Measurements from ENCODE around the gene PLSCR5. TPM values are rescaled to one million over a fixed set of nuclear protein-coding genes. Genes with fewer than 3 reads are reported as not detected.
A peak's percentile ranks its signal among the peaks of the same experiment; 100 is the strongest.

PLSCR5 gene, protein sequence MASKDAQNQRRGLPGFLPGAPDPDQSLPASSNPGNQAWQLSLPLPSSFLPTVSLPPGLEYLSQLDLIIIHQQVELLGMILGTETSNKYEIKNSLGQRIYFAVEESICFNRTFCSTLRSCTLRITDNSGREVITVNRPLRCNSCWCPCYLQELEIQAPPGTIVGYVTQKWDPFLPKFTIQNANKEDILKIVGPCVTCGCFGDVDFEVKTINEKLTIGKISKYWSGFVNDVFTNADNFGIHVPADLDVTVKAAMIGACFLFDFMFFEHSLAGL
- total RNA-seq: not detected
- long read RNA-seq: 0 reads

DNA sequence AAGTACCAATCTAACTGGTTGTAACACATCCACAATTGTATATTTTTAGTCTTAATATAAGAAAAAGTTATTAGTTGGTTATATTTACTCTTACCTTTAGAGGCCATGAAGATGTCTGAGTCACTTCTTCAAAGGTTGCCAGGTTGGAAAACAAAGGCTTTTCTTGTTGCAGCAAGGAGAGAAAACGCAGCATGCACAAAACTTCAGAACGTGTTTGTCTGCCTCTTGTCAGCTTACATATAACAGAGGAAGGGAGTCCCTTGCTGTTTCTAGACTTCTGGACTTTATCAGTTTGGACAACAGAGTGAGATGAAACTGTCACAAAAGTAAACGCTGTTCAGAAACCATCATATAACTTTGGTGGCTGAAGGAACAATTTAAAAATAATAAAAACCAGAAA, at the start of gene PLSCR5:
PLSCR5 (minus strand) TSS at position 241 of the 400 bp plus-strand sequence; CDS start at position 107, 134 bp downstream.
- WGBS (ENCODE audit: insufficient coverage, low coverage, low lambda C conversion rate, missing lambda C conversion rate): 15% methylated on average over 3 of the region's 3 CpGs
- no peaks in the 10 kb centered on the region for H3K27me3 ChIP-seq
- DNase-seq (no peak), ATAC-seq (no peak)
- no peak within 1 kb of the TSS for H3K4me3 ChIP-seq
- H3K27ac ChIP-seq: no peak within 1 kb of the TSS
- H3K4me1 ChIP-seq: no peaks in the 10 kb centered on the region
- H3K9me3 ChIP-seq: no peaks in the 10 kb centered on the region
- no peaks in the 10 kb centered on the region for H3K36me3 ChIP-seq
- intact Hi-C loops (cut with DNase I): no loop called here
- TF ChIP-seq, protein P1, sequence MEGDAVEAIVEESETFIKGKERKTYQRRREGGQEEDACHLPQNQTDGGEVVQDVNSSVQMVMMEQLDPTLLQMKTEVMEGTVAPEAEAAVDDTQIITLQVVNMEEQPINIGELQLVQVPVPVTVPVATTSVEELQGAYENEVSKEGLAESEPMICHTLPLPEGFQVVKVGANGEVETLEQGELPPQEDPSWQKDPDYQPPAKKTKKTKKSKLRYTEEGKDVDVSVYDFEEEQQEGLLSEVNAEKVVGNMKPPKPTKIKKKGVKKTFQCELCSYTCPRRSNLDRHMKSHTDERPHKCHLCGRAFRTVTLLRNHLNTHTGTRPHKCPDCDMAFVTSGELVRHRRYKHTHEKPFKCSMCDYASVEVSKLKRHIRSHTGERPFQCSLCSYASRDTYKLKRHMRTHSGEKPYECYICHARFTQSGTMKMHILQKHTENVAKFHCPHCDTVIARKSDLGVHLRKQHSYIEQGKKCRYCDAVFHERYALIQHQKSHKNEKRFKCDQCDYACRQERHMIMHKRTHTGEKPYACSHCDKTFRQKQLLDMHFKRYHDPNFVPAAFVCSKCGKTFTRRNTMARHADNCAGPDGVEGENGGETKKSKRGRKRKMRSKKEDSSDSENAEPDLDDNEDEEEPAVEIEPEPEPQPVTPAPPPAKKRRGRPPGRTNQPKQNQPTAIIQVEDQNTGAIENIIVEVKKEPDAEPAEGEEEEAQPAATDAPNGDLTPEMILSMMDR (IDR thresholded peaks at IDR 0.05): no peak
- TF ChIP-seq POLR2A (IDR thresholded peaks at IDR 0.05): no peak

DNA sequence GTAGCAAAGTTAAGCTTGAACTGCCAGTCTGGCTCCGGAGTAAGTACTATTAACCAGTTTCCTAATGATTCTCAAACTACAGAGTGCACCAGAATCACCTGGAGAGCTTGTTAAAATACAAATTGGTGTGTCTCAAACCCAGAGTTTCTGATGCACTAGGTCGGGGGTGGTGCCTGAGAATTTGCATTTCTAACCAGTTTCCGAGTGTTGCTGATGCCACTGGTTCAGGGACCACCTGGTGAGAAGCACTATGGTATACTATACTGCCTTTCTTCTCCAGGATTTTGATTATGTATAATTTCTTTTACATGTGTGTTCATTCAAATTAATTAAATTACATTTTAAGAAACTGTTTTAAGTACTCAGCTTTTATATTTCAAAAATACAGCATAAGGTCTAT, 48.8 kb upstream of the PLSCR5 start:
- Histone ChIP-seq H3K27me3 (no peaks in the 10 kb centered on the region), H3K4me3 (no peak overlapping the region), H3K27ac (no peak overlapping the region), H3K4me1 (peaks cover 0 to 23% (median 0%) of the 10 kb centered on the region in 4 donors), H3K9me3 (no peaks in the 10 kb centered on the region), H3K36me3 (no peaks in the 10 kb centered on the region)
- 67% methylated on average over 3 of the region's 3 CpGs for WGBS (ENCODE audit: insufficient coverage, low coverage, low lambda C conversion rate, missing lambda C conversion rate)
- intact Hi-C loops (cut with DNase I): no loop called here
- DNase-seq (no peak), ATAC-seq (no peak)
- TF ChIP-seq, protein P1 (IDR thresholded peaks at IDR 0.05): no peak
- TF ChIP-seq POLR2A (IDR thresholded peaks at IDR 0.05): no peak

DNA sequence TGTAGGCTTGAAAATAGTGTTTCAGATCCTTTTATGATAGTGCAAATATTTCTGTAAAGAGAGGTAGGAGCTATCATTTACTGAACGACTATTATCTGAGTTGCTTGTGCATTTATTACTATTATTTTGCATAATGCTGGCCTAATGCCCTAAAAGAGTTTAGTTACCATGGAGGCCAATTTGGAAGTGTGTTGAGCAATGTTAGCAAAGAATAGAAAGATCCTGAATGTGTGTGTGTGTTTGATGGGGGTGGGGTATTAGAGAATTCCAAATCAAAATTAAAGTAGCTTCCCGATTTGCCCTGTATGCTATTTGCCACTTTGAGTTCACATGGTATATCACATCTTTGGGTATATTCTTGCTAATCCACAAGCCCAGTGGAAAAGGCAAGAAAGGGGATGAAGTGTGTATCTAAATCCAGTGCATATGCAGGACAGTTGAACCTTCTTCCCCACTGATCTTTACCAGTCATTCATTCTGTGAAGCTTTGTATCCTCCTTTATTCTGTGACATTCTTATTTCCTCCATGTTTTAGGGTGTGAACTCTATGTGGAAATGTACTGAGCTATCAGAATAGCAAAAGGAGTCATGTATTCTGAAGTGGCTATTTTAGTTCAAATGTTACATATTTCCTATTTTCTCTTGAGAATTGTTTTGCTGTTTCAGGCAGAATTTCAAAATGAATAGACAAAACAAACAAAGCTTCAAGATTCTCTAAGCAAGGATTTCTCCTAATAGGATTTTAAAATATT, 45.7 kb upstream of the PLSCR5 start:
- TF ChIP-seq POLR2A (IDR thresholded peaks at IDR 0.05): no peak
- TF ChIP-seq, protein P1 (IDR thresholded peaks at IDR 0.05): no peak
- 46% methylated on average over 2 of the region's 2 CpGs for WGBS (ENCODE audit: insufficient coverage, low coverage, low lambda C conversion rate, missing lambda C conversion rate)

GRCh38 chr3:146646261-146646660, 41.1 kb upstream of the PLSCR5 start:
- ATAC-seq (peak in 3 of 4 donors; percentile 44 to 59 (median 57)), DNase-seq (no peak)
- no peak for TF ChIP-seq POLR2A (IDR thresholded peaks at IDR 0.05)
- TF ChIP-seq, protein P1 (IDR thresholded peaks at IDR 0.05): no peak
- Histone ChIP-seq H3K36me3 (no peaks in the 10 kb centered on the region), H3K4me1 (peaks cover 0 to 10% (median 0%) of the 10 kb centered on the region in 4 donors), H3K27me3 (no peaks in the 10 kb centered on the region), H3K27ac (no peak overlapping the region), H3K9me3 (no peaks in the 10 kb centered on the region), H3K4me3 (no peak overlapping the region)
- WGBS (ENCODE audit: insufficient coverage, low coverage, low lambda C conversion rate, missing lambda C conversion rate): 30% methylated on average over 4 of the region's 4 CpGs
- intact Hi-C loops (cut with DNase I): no loop called here

More for the DNA sequence above, 45.7 kb upstream of the PLSCR5 start:
- peaks cover 0 to 22% (median 0%) of the 10 kb centered on the region in 4 donors for H3K4me1 ChIP-seq
- no peaks in the 10 kb centered on the region for H3K9me3 ChIP-seq
- no peak overlapping the region for H3K27ac ChIP-seq
- H3K4me3 ChIP-seq: no peak overlapping the region
- H3K36me3 ChIP-seq: no peaks in the 10 kb centered on the region
- ATAC-seq (peak in 2 of 4 donors; percentile 43 to 62), DNase-seq (no peak)
- H3K27me3 ChIP-seq: no peaks in the 10 kb centered on the region
- intact Hi-C loops (cut with DNase I): no loop called here
